Uterus (tissue), 4 donors: ENCODE results near the gene TTI1. TPM values are rescaled to one million over a fixed set of nuclear protein-coding genes. Genes with fewer than 3 reads are reported as not detected.

Experiments
- DNase-seq, 2 donors: peaks; one replicate each; pipeline ENCODE4 v3.0.0-alpha.2; 2019 to 2020
- H3K27ac ChIP-seq, 2 donors: fragments of 200-600 bp; sonication (generic); 1 replicate in 1 of 2; 2 replicates in 1 of 2; pipeline ENCODE4 v1.5.1; 2016 to 2018
- H3K27me3 ChIP-seq, 2 donors: fragments of 200-600 bp; sonication (generic); one replicate each; pipeline ENCODE4 v1.5.1; 2018 to 2019; ENCODE audit warnings: control low read depth in 1 of 2
- H3K36me3 ChIP-seq, 2 donors: fragments of 200-600 bp; sonication (generic); one replicate each; pipeline ENCODE4 v1.5.1; 2019; ENCODE audit warnings: control low read depth in 1 of 2
- H3K4me1 ChIP-seq, 2 donors: fragments of 200-600 bp; sonication (generic); one replicate each; pipeline ENCODE4 v1.5.1; 2018 to 2019; ENCODE audit warnings: control low read depth in 1 of 2
- H3K4me3 ChIP-seq, 2 donors: fragments of 200-600 bp; sonication (generic); 1 replicate in 1 of 2; 2 replicates in 1 of 2; pipeline ENCODE4 v1.5.1; 2018 to 2019; ENCODE audit warnings: mild to moderate bottlenecking in 1 of 2
- H3K9me3 ChIP-seq, 2 donors: fragments of 200-600 bp; sonication (generic); one replicate each; pipeline ENCODE4 v1.5.1; 2019; ENCODE audit warnings: control low read depth in 1 of 2
- CTCF ChIP-seq, 4 experiments: fragments of 200-600 bp in 2 of 4; fragments of 450-650 bp in 2 of 4; sonication (generic) in 2 of 4; IDR thresholded peaks; one replicate each; pipeline ENCODE4 v1.5.1; 2016 to 2019; ENCODE audit warnings: antibody characterized with exemption in 4 of 4, mild to moderate bottlenecking in 2 of 4, moderate library complexity in 1 of 4
- POLR2A ChIP-seq, 2 donors: fragments of 450-650 bp; IDR thresholded peaks; one replicate each; pipeline ENCODE4 v1.6.1; 2016; ENCODE audit warnings: antibody characterized with exemption in 2 of 2, mild to moderate bottlenecking in 1 of 2, moderate library complexity in 1 of 2
- intact Hi-C: fragments of 100-400 bp; cut with DNase I; formaldehyde crosslinking; loops from one replicate; pipeline ENCODE4 v1.15.1; 2023; ENCODE audit warnings: low total_unique reads
- total RNA-seq, 4 donors: library from RNA; depleted of rRNA in 3 of 4; stranded (reverse); fragments of >200 nt in 3 of 4; gene quantifications; one replicate each; pipeline versions ENCODE4 v1.1.0 to v1.2.4, GENCODE V29; 2014 to 2023
- donor health status: DM: yes; HTN: yes; CAD: no.

TTI1 gene
- total RNA-seq, 4 donors from 2014 or later = 5.3 to 33.2 (median 24.4) TPM

GRCh38 chr20:37941992-37942391 is 91.3 kb downstream of the TTI1 start:
- TF ChIP-seq POLR2A (IDR thresholded peaks at IDR 0.05) (no peak), CTCF (IDR thresholded peaks at IDR 0.05) (no peak)
- no peaks in the 10 kb centered on the region for H3K9me3 ChIP-seq
- H3K4me3 ChIP-seq = no peak overlapping the region
- intact Hi-C loops = no loop called here
- no peak for DNase-seq
- H3K4me1 ChIP-seq = no peaks in the 10 kb centered on the region
- H3K36me3 ChIP-seq = no peaks in the 10 kb centered on the region
- H3K27ac ChIP-seq = no peak overlapping the region
- H3K27me3 ChIP-seq = no peaks in the 10 kb centered on the region

- no peaks in the 10 kb centered on the region for H3K27me3 ChIP-seq
- no peak overlapping the region for H3K4me3 ChIP-seq
- H3K36me3 ChIP-seq = no peaks in the 10 kb centered on the region
- TF ChIP-seq POLR2A (IDR thresholded peaks at IDR 0.05) (no peak), CTCF (IDR thresholded peaks at IDR 0.05) (no peak)
- no peak overlapping the region for H3K27ac ChIP-seq
- H3K9me3 ChIP-seq = no peaks in the 10 kb centered on the region
- no peaks in the 10 kb centered on the region for H3K4me1 ChIP-seq
- DNase-seq = no peak
- intact Hi-C loops = no loop called here
These were observed 91.9 kb downstream of the TTI1 start for GRCh38 chr20:37941332-37941731.

- H3K36me3 ChIP-seq = no peaks in the 10 kb centered on the region
- no peak for TF ChIP-seq CTCF (IDR thresholded peaks at IDR 0.05)
- TF ChIP-seq POLR2A (IDR thresholded peaks at IDR 0.05) = no peak
- intact Hi-C loops = no loop called here
- no peak overlapping the region for H3K4me3 ChIP-seq
- no peaks in the 10 kb centered on the region for H3K9me3 ChIP-seq
- no peaks in the 10 kb centered on the region for H3K27me3 ChIP-seq
- DNase-seq = no peak
- no peak overlapping the region for H3K27ac ChIP-seq
- H3K4me1 ChIP-seq = no peaks in the 10 kb centered on the region
These were observed 92.4 kb downstream of the TTI1 start for GRCh38 chr20:37940858-37941257.

GRCh38 chr20:37939701-37940560 is 93.3 kb downstream of the TTI1 start:
- H3K27me3 ChIP-seq = no peaks in the 10 kb centered on the region
- TF ChIP-seq POLR2A (IDR thresholded peaks at IDR 0.05) (no peak), CTCF (IDR thresholded peaks at IDR 0.05) (no peak)
- H3K9me3 ChIP-seq = no peaks in the 10 kb centered on the region
- intact Hi-C loops = no loop called here
- no peak overlapping the region for H3K27ac ChIP-seq
- no peak overlapping the region for H3K4me3 ChIP-seq
- H3K4me1 ChIP-seq = no peaks in the 10 kb centered on the region
- DNase-seq = no peak
- H3K36me3 ChIP-seq = no peaks in the 10 kb centered on the region

GRCh38 chr20:37938954-37939353 is 94.3 kb downstream of the TTI1 start:
- Histone ChIP-seq H3K27me3 (no peaks in the 10 kb centered on the region), H3K27ac (no peak overlapping the region), H3K4me3 (no peak overlapping the region), H3K4me1 (no peaks in the 10 kb centered on the region), H3K9me3 (no peaks in the 10 kb centered on the region), H3K36me3 (no peaks in the 10 kb centered on the region)
- intact Hi-C loops = no loop called here
- no peak for DNase-seq
- TF ChIP-seq CTCF (IDR thresholded peaks at IDR 0.05) (no peak), POLR2A (IDR thresholded peaks at IDR 0.05) (no peak)
